Smooth muscle cell (in vitro differentiated cells): ENCODE results near the gene TRIM36. TPM values are rescaled to one million over a fixed set of nuclear protein-coding genes. Genes with fewer than 3 reads are reported as not detected.

Experiments
- DNase-seq: peaks from one replicate; lab custom pipeline; 2025; ENCODE audit not compliant: unreplicated experiment; lab: John Stamatoyannopoulos, UW
- H2AFZ ChIP-seq: fragments of 200-600 bp; sonication (generic); 2 replicates; pipeline ENCODE4 v1.6.0; 2016; ENCODE audit warnings: antibody characterized with exemption, low read depth, mild to moderate bottlenecking
- H3F3A ChIP-seq: fragments of 200-600 bp; sonication (generic); 2 replicates; pipeline ENCODE4 v1.6.0; 2017; ENCODE audit warnings: antibody characterized with exemption, low read depth
- H3K27ac ChIP-seq: fragments of 200-600 bp; sonication (generic); 2 replicates; pipeline ENCODE4 v1.5.1; 2016; ENCODE audit warnings: low read depth, mild to moderate bottlenecking
- H3K27me3 ChIP-seq: fragments of 200-600 bp; sonication (generic); 2 replicates; pipeline ENCODE4 v1.6.1; 2016; ENCODE audit warnings: low read depth, mild to moderate bottlenecking
- H3K36me3 ChIP-seq: fragments of 200-600 bp; sonication (generic); 2 replicates; pipeline ENCODE4 v1.5.1; 2016; ENCODE audit warnings: low read depth
- H3K4me1 ChIP-seq: fragments of 200-600 bp; sonication (generic); 2 replicates; pipeline ENCODE4 v1.5.1; 2016; ENCODE audit warnings: low read depth
- H3K4me2 ChIP-seq: fragments of 200-600 bp; sonication (generic); 2 replicates; pipeline ENCODE4 v1.6.0; 2016; ENCODE audit warnings: mild to moderate bottlenecking
- H3K4me3 ChIP-seq: fragments of 200-600 bp; sonication (generic); 2 replicates; pipeline ENCODE4 v1.5.1; 2016; ENCODE audit warnings: mild to moderate bottlenecking
- H3K79me2 ChIP-seq: fragments of 200-600 bp; sonication (generic); 2 replicates; pipeline ENCODE4 v1.6.0; 2016; ENCODE audit warnings: low read depth, mild to moderate bottlenecking
- H3K9ac ChIP-seq: fragments of 200-600 bp; sonication (generic); 2 replicates; pipeline ENCODE4 v1.6.0; 2016; ENCODE audit warnings: low read depth
- H3K9me3 ChIP-seq: fragments of 200-600 bp; sonication (generic); replicated peaks from 2 replicates; pipeline ENCODE4 v1.5.1; 2016; ENCODE audit warnings: low read depth
- H4K20me1 ChIP-seq: fragments of 200-600 bp; sonication (generic); 2 replicates; pipeline ENCODE4 v1.6.0; 2016; ENCODE audit warnings: low read depth
- CTCF ChIP-seq: fragments of 200-600 bp; sonication (generic); IDR thresholded peaks from 2 replicates; pipeline ENCODE4 v1.5.1; 2017; ENCODE audit warnings: borderline replicate concordance, mild to moderate bottlenecking, antibody characterized with exemption; ENCODE audit not compliant: insufficient read depth, poor library complexity, severe bottlenecking
- WGBS: methylation state at CpG from one replicate; pipeline ENCODE4 v1.1.7; 2016; ENCODE audit warnings: low lambda C conversion rate; 5-methylcytosine and 5-hydroxymethylcytosine counted together
- polyA plus RNA-seq: library from polyadenylated mRNA; unstranded; fragments of >200 nt; fragmentation: Nextera tagmentation; extraction: Ambion mirVana; gene quantifications from 2 replicates; pipeline ENCODE4 v1.2.1, GENCODE V29; 2016
- total RNA-seq: library from RNA; depleted of rRNA; stranded (reverse); fragments of >200 nt; gene quantifications from 2 replicates; pipeline ENCODE4 v1.2.3, GENCODE V29; 2014

Gene TRIM36
- total and polyA plus RNA-seq, 2 experiments from 2014 or later: 0.86 to 2.1 TPM

GRCh38 chr5:115202952-115203351, 33.2 kb upstream of the TRIM36 start:
- no peak overlapping the region for H3K4me2 ChIP-seq
- no peaks in the 10 kb centered on the region for H3K36me3 ChIP-seq
- no peak overlapping the region for H2AFZ ChIP-seq
- no peaks in the 10 kb centered on the region for H3K27me3 ChIP-seq
- 100% methylated on average over 1 of the region's 1 CpG for WGBS
- H3K9me3 ChIP-seq: no peaks in the 10 kb centered on the region
- no peaks in the 10 kb centered on the region for H3K79me2 ChIP-seq
- no peaks in the 10 kb centered on the region for H3K4me1 ChIP-seq
- H3K9ac ChIP-seq: no peak overlapping the region
- H3F3A ChIP-seq: no peaks in the 10 kb centered on the region
- DNase-seq: no peak
- H4K20me1 ChIP-seq: no peaks in the 10 kb centered on the region
- no peak for TF ChIP-seq CTCF
- H3K27ac ChIP-seq: no peak overlapping the region
- H3K4me3 ChIP-seq: no peak overlapping the region

- 75% methylated on average over 3 of the region's 3 CpGs for WGBS
- no peaks in the 10 kb centered on the region for H3K27me3 ChIP-seq
Observed at GRCh38 chr5:115196161-115196560, 26.5 kb upstream of the TRIM36 start.

GRCh38 chr5:115194676-115195075, 25.0 kb upstream of the TRIM36 start:
- H3K4me2 ChIP-seq: no peak overlapping the region
- H3K36me3 ChIP-seq: no peaks in the 10 kb centered on the region
- no peak overlapping the region for H2AFZ ChIP-seq
- H3K9me3 ChIP-seq: no peaks in the 10 kb centered on the region
- no peak overlapping the region for H3K9ac ChIP-seq
- WGBS: 100% methylated on average over 2 of the region's 2 CpGs
- no peak for DNase-seq
- H3K79me2 ChIP-seq: no peaks in the 10 kb centered on the region
- H3K27ac ChIP-seq: no peak overlapping the region
- no peaks in the 10 kb centered on the region for H3K27me3 ChIP-seq
- no peaks in the 10 kb centered on the region for H4K20me1 ChIP-seq
- no peak for TF ChIP-seq CTCF
- H3K4me1 ChIP-seq: no peaks in the 10 kb centered on the region
- H3K4me3 ChIP-seq: no peak overlapping the region
- H3F3A ChIP-seq: no peaks in the 10 kb centered on the region

More at GRCh38 chr5:115196161-115196560, 26.5 kb upstream of the TRIM36 start:
- no peaks in the 10 kb centered on the region for H3K36me3 ChIP-seq
- no peaks in the 10 kb centered on the region for H3K4me1 ChIP-seq
- DNase-seq: no peak
- no peaks in the 10 kb centered on the region for H4K20me1 ChIP-seq
- no peak overlapping the region for H2AFZ ChIP-seq
- no peak overlapping the region for H3K9ac ChIP-seq
- no peaks in the 10 kb centered on the region for H3K9me3 ChIP-seq
- H3K4me2 ChIP-seq: no peak overlapping the region
- H3K79me2 ChIP-seq: no peaks in the 10 kb centered on the region
- TF ChIP-seq CTCF: no peak
- no peak overlapping the region for H3K27ac ChIP-seq
- no peaks in the 10 kb centered on the region for H3F3A ChIP-seq
- no peak overlapping the region for H3K4me3 ChIP-seq

GRCh38 chr5:115193295-115193694, 23.6 kb upstream of the TRIM36 start:
- no peak overlapping the region for H2AFZ ChIP-seq
- no peak for DNase-seq
- no peak overlapping the region for H3K27ac ChIP-seq
- no peaks in the 10 kb centered on the region for H3K9me3 ChIP-seq
- H4K20me1 ChIP-seq: no peaks in the 10 kb centered on the region
- H3K4me2 ChIP-seq: no peak overlapping the region
- H3K36me3 ChIP-seq: no peaks in the 10 kb centered on the region
- H3K79me2 ChIP-seq: no peaks in the 10 kb centered on the region
- H3F3A ChIP-seq: no peaks in the 10 kb centered on the region
- no peak for TF ChIP-seq CTCF
- H3K4me1 ChIP-seq: no peaks in the 10 kb centered on the region
- H3K4me3 ChIP-seq: no peak overlapping the region
- H3K27me3 ChIP-seq: peaks cover 5% of the 10 kb centered on the region
- no peak overlapping the region for H3K9ac ChIP-seq
